Ishikawa (cell line): ENCODE results near the gene SVEP1.

Experiments used
- CREB1 ChIP-seq: IDR thresholded peaks from 2 replicates; pipeline ENCODE4 v1.6.1; 2012; ENCODE audit warnings: low read depth
- TF ChIP-seq, protein P1 (sequence below): IDR thresholded peaks from 2 replicates; pipeline ENCODE4 v1.6.1; 2012; ENCODE audit warnings: low read depth, mild to moderate bottlenecking
- TF ChIP-seq, protein P2 (sequence below): IDR thresholded peaks from 2 replicates; pipeline ENCODE4 v1.6.1; 2012

DNA sequence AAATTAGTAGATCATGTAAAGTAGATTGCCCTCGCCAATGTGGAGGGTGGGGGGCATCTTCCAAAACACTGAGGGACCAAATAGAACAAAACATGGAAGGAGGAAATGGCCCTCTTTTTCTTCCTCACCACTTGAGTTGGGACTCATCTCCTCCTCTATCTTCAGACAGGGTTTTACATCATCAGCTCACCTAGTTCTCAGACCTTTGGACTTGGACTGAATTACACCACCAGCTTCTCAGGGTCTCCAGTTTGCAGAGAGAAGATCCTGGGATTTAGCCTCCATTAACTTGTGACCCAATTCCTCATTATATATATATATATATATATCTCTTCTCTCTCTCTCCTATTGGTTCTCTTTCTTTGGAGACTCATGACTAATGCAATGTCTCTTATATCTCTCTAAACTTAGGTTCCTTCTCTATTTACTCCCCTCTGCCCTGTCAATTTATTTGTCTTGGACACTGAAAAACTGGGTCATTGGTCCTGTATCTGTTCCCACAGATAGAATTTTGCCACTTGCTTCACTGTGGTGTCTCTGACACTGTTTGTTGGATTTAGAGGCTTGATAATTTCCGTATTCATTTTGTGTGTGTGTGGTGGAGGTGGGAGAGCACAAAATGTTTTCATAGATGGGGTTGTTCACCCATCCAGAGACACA is 187.6 kb downstream of the SVEP1 start:
- TF ChIP-seq CREB1, result no peak
- TF ChIP-seq, protein P1, sequence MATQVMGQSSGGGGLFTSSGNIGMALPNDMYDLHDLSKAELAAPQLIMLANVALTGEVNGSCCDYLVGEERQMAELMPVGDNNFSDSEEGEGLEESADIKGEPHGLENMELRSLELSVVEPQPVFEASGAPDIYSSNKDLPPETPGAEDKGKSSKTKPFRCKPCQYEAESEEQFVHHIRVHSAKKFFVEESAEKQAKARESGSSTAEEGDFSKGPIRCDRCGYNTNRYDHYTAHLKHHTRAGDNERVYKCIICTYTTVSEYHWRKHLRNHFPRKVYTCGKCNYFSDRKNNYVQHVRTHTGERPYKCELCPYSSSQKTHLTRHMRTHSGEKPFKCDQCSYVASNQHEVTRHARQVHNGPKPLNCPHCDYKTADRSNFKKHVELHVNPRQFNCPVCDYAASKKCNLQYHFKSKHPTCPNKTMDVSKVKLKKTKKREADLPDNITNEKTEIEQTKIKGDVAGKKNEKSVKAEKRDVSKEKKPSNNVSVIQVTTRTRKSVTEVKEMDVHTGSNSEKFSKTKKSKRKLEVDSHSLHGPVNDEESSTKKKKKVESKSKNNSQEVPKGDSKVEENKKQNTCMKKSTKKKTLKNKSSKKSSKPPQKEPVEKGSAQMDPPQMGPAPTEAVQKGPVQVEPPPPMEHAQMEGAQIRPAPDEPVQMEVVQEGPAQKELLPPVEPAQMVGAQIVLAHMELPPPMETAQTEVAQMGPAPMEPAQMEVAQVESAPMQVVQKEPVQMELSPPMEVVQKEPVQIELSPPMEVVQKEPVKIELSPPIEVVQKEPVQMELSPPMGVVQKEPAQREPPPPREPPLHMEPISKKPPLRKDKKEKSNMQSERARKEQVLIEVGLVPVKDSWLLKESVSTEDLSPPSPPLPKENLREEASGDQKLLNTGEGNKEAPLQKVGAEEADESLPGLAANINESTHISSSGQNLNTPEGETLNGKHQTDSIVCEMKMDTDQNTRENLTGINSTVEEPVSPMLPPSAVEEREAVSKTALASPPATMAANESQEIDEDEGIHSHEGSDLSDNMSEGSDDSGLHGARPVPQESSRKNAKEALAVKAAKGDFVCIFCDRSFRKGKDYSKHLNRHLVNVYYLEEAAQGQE, result no peak
- TF ChIP-seq, protein P2, sequence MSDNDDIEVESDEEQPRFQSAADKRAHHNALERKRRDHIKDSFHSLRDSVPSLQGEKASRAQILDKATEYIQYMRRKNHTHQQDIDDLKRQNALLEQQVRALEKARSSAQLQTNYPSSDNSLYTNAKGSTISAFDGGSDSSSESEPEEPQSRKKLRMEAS, result no peak
